IMR-90 (cell line): ENCODE data around the gene SPTB. TPM values are rescaled to one million over a fixed set of nuclear protein-coding genes. Genes with fewer than 3 reads are reported as not detected.

Experiments
- ATAC-seq: fragments of 200-7000 bp; cut with Tn5 transposase; 2 replicates; pipeline ENCODE4 v1.9.1; 2020; ENCODE audit warnings: low read depth, mild to moderate bottlenecking, moderate library complexity
- BruUV-seq: library from RNA; stranded (reverse); fragments of 400-500 nt; replicated peaks from 2 replicates; lab custom pipeline; 2021; lab: Mats Ljungman, UMichigan
- CTCF ChIA-PET: fragments of 300-600 bp; formaldehyde crosslinking; extraction: SDS; loops from one replicate; lab custom pipeline; 2021; ENCODE audit warnings: antibody characterized with exemption; lab: Yijun Ruan, JAX
- POLR2A ChIA-PET: fragments of 300-600 bp; sonication (Branson Sonifier 250); formaldehyde crosslinking; loops from one replicate; lab custom pipeline; 2022; ENCODE audit warnings: antibody characterized with exemption; ENCODE audit not compliant: unreplicated experiment; lab: Charles Lee
- DNase-seq: peaks from one replicate; pipeline ENCODE4 v3.0.0; 2013
- H2AFZ ChIP-seq: replicated peaks from 2 replicates; pipeline ENCODE3; 2013; ENCODE audit warnings: low read length, mild to moderate bottlenecking; ENCODE audit not compliant: poor library complexity
- H2AK5ac ChIP-seq: 2 replicates; pipeline ENCODE4 v1.6.1; 2013; ENCODE audit warnings: low read depth, low read length, inconsistent platforms
- H2AK9ac ChIP-seq: replicated peaks from 2 replicates; pipeline ENCODE3; 2013; ENCODE audit warnings: mild to moderate bottlenecking, low read depth, low read length, moderate library complexity; ENCODE audit not compliant: poor library complexity
- H2BK120ac ChIP-seq: 2 replicates; pipeline ENCODE4 v1.6.1; 2013; ENCODE audit warnings: low read depth, low read length, inconsistent platforms
- H2BK15ac ChIP-seq: 3 replicates; pipeline ENCODE4 v1.6.1; 2013; ENCODE audit warnings: low read depth, low read length, inconsistent platforms
- H2BK20ac ChIP-seq: 2 replicates; pipeline ENCODE4 v1.6.1; 2013; ENCODE audit warnings: low read depth, mild to moderate bottlenecking, inconsistent platforms, low read length, moderate library complexity
- H2BK5ac ChIP-seq: 2 replicates; pipeline ENCODE4 v1.6.1; 2013; ENCODE audit warnings: mild to moderate bottlenecking, low read depth, low read length, inconsistent platforms; ENCODE audit not compliant: poor library complexity, severe bottlenecking
- H3K14ac ChIP-seq: replicated peaks from 2 replicates; pipeline ENCODE4 v1.6.1; 2013; ENCODE audit warnings: low read depth, low read length, inconsistent platforms
- H3K18ac ChIP-seq: 2 replicates; pipeline ENCODE4 v1.6.1; 2013; ENCODE audit warnings: low read depth, low read length, control low read depth
- H3K23ac ChIP-seq: 2 replicates; pipeline ENCODE4 v1.6.1; 2013; ENCODE audit warnings: low read depth, low read length, inconsistent platforms
- H3K27ac ChIP-seq: 2 replicates; pipeline ENCODE4 v1.5.1; 2013; ENCODE audit warnings: mild to moderate bottlenecking, control low read depth, low read length; ENCODE audit not compliant: insufficient read depth
- H3K27me3 ChIP-seq: 2 replicates; pipeline ENCODE4 v1.6.1; 2013; ENCODE audit warnings: low read length; ENCODE audit not compliant: control insufficient read depth, insufficient read depth
- H3K36me3 ChIP-seq: 2 replicates; pipeline ENCODE4 v1.6.1; 2013; ENCODE audit warnings: low read length, mixed read lengths; ENCODE audit not compliant: control insufficient read depth, insufficient read depth
- H3K4ac ChIP-seq: 2 replicates; pipeline ENCODE4 v1.6.1; 2013; ENCODE audit warnings: low read depth, low read length, inconsistent platforms
- H3K4me1 ChIP-seq: 2 replicates; pipeline ENCODE4 v1.6.1; 2013; ENCODE audit warnings: low read length, mixed read lengths; ENCODE audit not compliant: control insufficient read depth, insufficient read depth
- H3K4me2 ChIP-seq: 2 replicates; pipeline ENCODE4 v1.6.1; 2013; ENCODE audit warnings: low read depth, mild to moderate bottlenecking, control low read depth, low read length, moderate library complexity
- H3K4me3 ChIP-seq: 2 replicates; pipeline ENCODE4 v1.5.1; 2013; ENCODE audit warnings: low read depth, mild to moderate bottlenecking, control low read depth, low read length, moderate library complexity; ENCODE audit not compliant: insufficient read depth
- H3K56ac ChIP-seq: 2 replicates; pipeline ENCODE4 v1.6.1; 2013; ENCODE audit warnings: low read length, inconsistent platforms; ENCODE audit not compliant: insufficient read depth; ENCODE audit errors: extremely low read depth
- H3K79me1 ChIP-seq, 2 experiments: 2 replicates each; pipeline ENCODE4 v1.6.1; 2013; ENCODE audit warnings: low read length in 2 of 2, inconsistent platforms in 1 of 2, low read depth in 1 of 2
- H3K9ac ChIP-seq: 2 replicates; pipeline ENCODE4 v1.6.1; 2013; ENCODE audit warnings: low read depth, low read length, control low read depth
- H3K9me1 ChIP-seq: 2 replicates; pipeline ENCODE4 v1.6.1; 2013; ENCODE audit warnings: low read length, inconsistent platforms; ENCODE audit not compliant: insufficient read depth
- H3K9me3 ChIP-seq: 2 replicates; pipeline ENCODE4 v1.6.1; 2013; ENCODE audit warnings: low read length; ENCODE audit not compliant: control insufficient read depth, insufficient read depth
- H4K20me1 ChIP-seq: 2 replicates; pipeline ENCODE4 v1.6.1; 2013; ENCODE audit warnings: low read length, inconsistent platforms; ENCODE audit not compliant: insufficient read depth
- H4K5ac ChIP-seq: 2 replicates; pipeline ENCODE4 v1.6.1; 2013; ENCODE audit warnings: mild to moderate bottlenecking, low read depth, low read length, control low read depth
- H4K8ac ChIP-seq, 2 experiments: 2 replicates each; pipeline ENCODE4 v1.6.1; 2013; ENCODE audit warnings: low read depth in 2 of 2, low read length in 2 of 2, control low read depth in 1 of 2, inconsistent platforms in 1 of 2
- H4K91ac ChIP-seq: 2 replicates; pipeline ENCODE4 v1.6.1; 2013; ENCODE audit warnings: low read depth, low read length, inconsistent platforms; ENCODE audit not compliant: insufficient read depth
- BHLHE40 ChIP-seq: fragments of 150-350 bp; IDR thresholded peaks from 2 replicates; pipeline ENCODE4 v1.6.1; 2016; ENCODE audit warnings: mild to moderate bottlenecking, low read depth, low read length
- CEBPB ChIP-seq: IDR thresholded peaks from 2 replicates; pipeline ENCODE4 v1.6.1; 2012; ENCODE audit warnings: low read depth, low read length, improper control_type of control experiment
- CTCF ChIP-seq: conservative IDR thresholded peaks from 2 replicates; pipeline ENCODE4 v1.5.1; 2012; ENCODE audit warnings: mild to moderate bottlenecking, low read depth, low read length, improper control_type of control experiment
- ELK1 ChIP-seq: fragments of 150-350 bp; IDR thresholded peaks from 2 replicates; pipeline ENCODE4 v1.6.1; 2016; ENCODE audit warnings: low read depth, mild to moderate bottlenecking, low read length, moderate library complexity, borderline replicate concordance
- FOS ChIP-seq: fragments of 150-350 bp; IDR thresholded peaks from 2 replicates; pipeline ENCODE4 v1.6.1; 2016; ENCODE audit warnings: low read depth, low read length
- MAFK ChIP-seq: IDR thresholded peaks from 2 replicates; pipeline ENCODE4 v1.6.1; 2012; ENCODE audit warnings: low read depth, low read length, improper control_type of control experiment
- MAZ ChIP-seq: IDR thresholded peaks from 2 replicates; pipeline ENCODE4 v1.6.1; 2012; ENCODE audit warnings: low read depth, mild to moderate bottlenecking, low read length, improper control_type of control experiment, moderate library complexity, borderline replicate concordance
- MXI1 ChIP-seq: IDR thresholded peaks from 2 replicates; pipeline ENCODE4 v1.6.1; 2012; ENCODE audit warnings: low read depth, mild to moderate bottlenecking, low read length, moderate library complexity, borderline replicate concordance
- NFE2L2 ChIP-seq: fragments of 150-350 bp; IDR thresholded peaks from 2 replicates; pipeline ENCODE4 v1.6.1; 2016; ENCODE audit warnings: low read depth, mild to moderate bottlenecking, low read length
- POLR2A ChIP-seq: IDR thresholded peaks from 2 replicates; pipeline ENCODE4 v1.6.1; 2012; ENCODE audit warnings: mild to moderate bottlenecking, low read depth, low read length
- RCOR1 ChIP-seq: IDR thresholded peaks from 2 replicates; pipeline ENCODE4 v1.6.1; 2012; ENCODE audit warnings: mild to moderate bottlenecking, low read length, improper control_type of control experiment; ENCODE audit not compliant: insufficient replicate concordance
- RFX5 ChIP-seq: IDR thresholded peaks from 2 replicates; pipeline ENCODE4 v1.8.0; 2012; ENCODE audit warnings: low read depth, mild to moderate bottlenecking, low read length, moderate library complexity
- SMC3 ChIP-seq: fragments of 150-350 bp; IDR thresholded peaks from 2 replicates; pipeline ENCODE4 v1.6.1; 2016; ENCODE audit warnings: low read depth, mild to moderate bottlenecking, antibody characterized with exemption, low read length, moderate library complexity
- USF2 ChIP-seq: fragments of 150-350 bp; IDR thresholded peaks from 2 replicates; pipeline ENCODE4 v1.6.1; 2017; ENCODE audit warnings: mild to moderate bottlenecking, antibody characterized with exemption, low read length, low read depth
- WGBS, 2 experiments: methylation state at CpG; one replicate each; pipeline versions ENCODE4 v1.1.5 to v1.1.7; 2013; ENCODE audit warnings: missing lambda C conversion rate in 2 of 2; ENCODE audit not compliant: insufficient read length in 1 of 2; ENCODE audit errors: extremely low coverage in 2 of 2; 5-methylcytosine and 5-hydroxymethylcytosine counted together
- dilution Hi-C: fragments of 300-500 bp; cut with HindIII; formaldehyde crosslinking; loops from one replicate; pipeline ENCODE4 v1.14.3; 2018; ENCODE audit warnings: low sequenced_read_pairs; ENCODE audit not compliant: unreplicated experiment
- in situ Hi-C: fragments of 300-500 bp; cut with MboI; formaldehyde crosslinking; loops from 3 replicates; pipeline ENCODE4 v1.14.3; 2019; ENCODE audit warnings: low sequenced_read_pairs, inconsistent platforms, mixed read lengths
- intact Hi-C: fragments of 100-400 bp; cut with micrococcal nuclease; formaldehyde crosslinking; loops from 2 replicates; pipeline ENCODE4 v1.10.0; 2022
- polyA plus RNA-seq, 3 experiments: library from polyadenylated mRNA; depleted of rRNA; stranded (reverse); fragments of >200 nt; gene quantifications; 2 replicates each; pipeline ENCODE4 v1.2.3, GENCODE V29; 2012; ENCODE audit warnings: low replicate concordance in 1 of 3
- total RNA-seq: library from RNA; depleted of rRNA; stranded (reverse); fragments of >200 nt; gene quantifications from 2 replicates; pipeline ENCODE4 v1.2.3, GENCODE V29; 2012

The SPTB gene
- total and polyA plus RNA-seq, 2 of the 4 experiments (the other 2 are of a cell fraction), result under 0.01 to 0.07 TPM

- no peaks in the 10 kb centered on the region for H4K20me1 ChIP-seq
- no peak overlapping the region for H4K91ac ChIP-seq
- H3K9me3 ChIP-seq, result peaks cover 1% of the 10 kb centered on the region
- no peak overlapping the region for H2BK5ac ChIP-seq
- no peak overlapping the region for H4K8ac ChIP-seq
- H3K27ac ChIP-seq, result no peak overlapping the region
- H3K9ac ChIP-seq, result no peak overlapping the region
- H3K4me1 ChIP-seq, result no peaks in the 10 kb centered on the region
- no peak overlapping the region for H2BK15ac ChIP-seq
- ChIA-PET POLR2A (no interaction called here), CTCF (interaction anchor here (0.7 kb wide), 1 partner anchor 26 kb away, joined by 3 read pairs; no protein-coding TSS in a partner anchor)
- H2BK20ac ChIP-seq, result no peak overlapping the region
- DNase-seq, result no peak
- no peaks in the 10 kb centered on the region for H3K79me1 ChIP-seq
- no peak overlapping the region for H3K4me3 ChIP-seq
- H3K14ac ChIP-seq, result no peak overlapping the region
- TF ChIP-seq RCOR1 (no peak), MXI1 (no peak), CTCF (no peak), FOS (no peak), MAFK (no peak), RFX5 (no peak), NFE2L2 (no peak), USF2 (no peak), ELK1 (no peak), BHLHE40 (no peak), CEBPB (no peak), POLR2A (no peak), SMC3 (no peak), MAZ (no peak)
- H4K5ac ChIP-seq, result no peak overlapping the region
- H3K4me2 ChIP-seq, result no peak overlapping the region
- H2AK9ac ChIP-seq, result no peak overlapping the region
- no peak overlapping the region for H3K4ac ChIP-seq
- intact Hi-C loops, result no loop called here
- peaks cover 63% of the 10 kb centered on the region for H3K27me3 ChIP-seq
- dilution Hi-C loops, result no loop called here
- H3K18ac ChIP-seq, result no peak overlapping the region
- H2BK120ac ChIP-seq, result no peak overlapping the region
- in situ Hi-C loops, result no loop called here
- WGBS, 2 experiments, result 43% methylated on average over 1 of the region's 3 CpGs; no CpG with 5 or more reads in 1 of the 2 experiments
- no peaks in the 10 kb centered on the region for H3K9me1 ChIP-seq
- no peak for ATAC-seq
- BruUV-seq, result no TSS peak
- no peak overlapping the region for H3K56ac ChIP-seq
- H2AK5ac ChIP-seq, result no peak overlapping the region
- no peaks in the 10 kb centered on the region for H3K36me3 ChIP-seq
- H3K23ac ChIP-seq, result no peak overlapping the region
- no peak overlapping the region for H2AFZ ChIP-seq
Observed at GRCh38 chr14:64867182-64867581, 12.5 kb downstream of the SPTB start.
